ENCODE data around the gene PNP.
"Not testable (repeated sequence)": the region's sequence is repeated elsewhere in the genome, so short reads cannot be mapped to it uniquely, and the experiment has no call there.

DNA sequence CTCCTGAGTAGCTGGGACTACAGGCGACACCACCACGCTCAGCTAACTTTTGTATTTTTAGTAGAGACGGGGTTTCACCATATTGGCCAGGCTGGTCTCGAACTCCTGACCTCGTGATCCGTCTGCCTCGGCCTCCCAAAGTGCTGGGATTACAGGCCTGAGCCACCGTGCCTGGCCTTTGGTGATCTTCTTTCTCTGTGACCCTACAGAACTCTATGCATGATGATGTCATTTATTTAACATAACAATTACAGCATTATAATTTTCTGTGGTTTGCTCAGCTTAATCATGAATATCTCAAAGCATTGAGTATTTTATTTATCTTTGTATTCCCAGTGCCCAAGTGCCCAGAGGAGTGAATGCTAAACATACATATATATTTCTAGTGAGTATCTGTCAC is 16.4 kb upstream of the PNP start:
- TF ChIP-seq, protein P1, sequence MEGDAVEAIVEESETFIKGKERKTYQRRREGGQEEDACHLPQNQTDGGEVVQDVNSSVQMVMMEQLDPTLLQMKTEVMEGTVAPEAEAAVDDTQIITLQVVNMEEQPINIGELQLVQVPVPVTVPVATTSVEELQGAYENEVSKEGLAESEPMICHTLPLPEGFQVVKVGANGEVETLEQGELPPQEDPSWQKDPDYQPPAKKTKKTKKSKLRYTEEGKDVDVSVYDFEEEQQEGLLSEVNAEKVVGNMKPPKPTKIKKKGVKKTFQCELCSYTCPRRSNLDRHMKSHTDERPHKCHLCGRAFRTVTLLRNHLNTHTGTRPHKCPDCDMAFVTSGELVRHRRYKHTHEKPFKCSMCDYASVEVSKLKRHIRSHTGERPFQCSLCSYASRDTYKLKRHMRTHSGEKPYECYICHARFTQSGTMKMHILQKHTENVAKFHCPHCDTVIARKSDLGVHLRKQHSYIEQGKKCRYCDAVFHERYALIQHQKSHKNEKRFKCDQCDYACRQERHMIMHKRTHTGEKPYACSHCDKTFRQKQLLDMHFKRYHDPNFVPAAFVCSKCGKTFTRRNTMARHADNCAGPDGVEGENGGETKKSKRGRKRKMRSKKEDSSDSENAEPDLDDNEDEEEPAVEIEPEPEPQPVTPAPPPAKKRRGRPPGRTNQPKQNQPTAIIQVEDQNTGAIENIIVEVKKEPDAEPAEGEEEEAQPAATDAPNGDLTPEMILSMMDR (IDR thresholded peaks at IDR 0.05), result not testable (repeated sequence)
- not testable (repeated sequence) for TF ChIP-seq POLR2A (IDR thresholded peaks at IDR 0.05)
